Stimulated activated CD8-positive, alpha-beta memory T cell treated with anti-CD3 and anti-CD28 coated beads, Interleukin-4, amount 100 ng/mL, for 1 hour (primary cell): ENCODE results near the gene IL24.
"Not testable (repeated sequence)": the region's sequence is repeated elsewhere in the genome, so short reads cannot be mapped to it uniquely, and the experiment has no call there.

Experiments used
- DNase-seq, 2 donors: peaks; one replicate each; pipeline ENCODE4 v3.0.0-alpha.2; 2020; ENCODE audit warnings: low read depth in 2 of 2, low spot score in 1 of 2

Gene IL24, protein sequence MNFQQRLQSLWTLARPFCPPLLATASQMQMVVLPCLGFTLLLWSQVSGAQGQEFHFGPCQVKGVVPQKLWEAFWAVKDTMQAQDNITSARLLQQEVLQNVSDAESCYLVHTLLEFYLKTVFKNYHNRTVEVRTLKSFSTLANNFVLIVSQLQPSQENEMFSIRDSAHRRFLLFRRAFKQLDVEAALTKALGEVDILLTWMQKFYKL

DNA sequence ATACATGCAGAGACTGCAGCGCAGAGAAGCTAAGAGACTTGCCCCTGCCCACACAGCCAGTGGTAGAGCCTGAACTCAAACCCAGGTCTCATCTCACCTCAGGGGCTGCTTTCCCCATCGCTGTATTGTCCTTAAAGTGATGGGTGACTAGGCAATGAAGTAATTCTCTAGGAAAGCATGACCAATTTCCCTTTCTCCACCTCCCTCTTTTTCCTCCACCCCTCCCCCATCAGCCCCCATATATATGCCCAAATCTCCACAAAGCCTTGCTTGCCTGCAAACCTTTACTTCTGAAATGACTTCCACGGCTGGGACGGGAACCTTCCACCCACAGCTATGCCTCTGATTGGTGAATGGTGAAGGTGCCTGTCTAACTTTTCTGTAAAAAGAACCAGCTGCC is at the start of gene IL24:
Gene IL24, plus strand, starts transcription at position 269 of the 400 bp plus-strand sequence. CDS start 390 bp downstream, outside the sequence.
- DNase-seq: no peak

GRCh38 chr1:206847946-206848345 is 49.3 kb upstream of the IL24 start:
- DNase-seq: no peak

DNA sequence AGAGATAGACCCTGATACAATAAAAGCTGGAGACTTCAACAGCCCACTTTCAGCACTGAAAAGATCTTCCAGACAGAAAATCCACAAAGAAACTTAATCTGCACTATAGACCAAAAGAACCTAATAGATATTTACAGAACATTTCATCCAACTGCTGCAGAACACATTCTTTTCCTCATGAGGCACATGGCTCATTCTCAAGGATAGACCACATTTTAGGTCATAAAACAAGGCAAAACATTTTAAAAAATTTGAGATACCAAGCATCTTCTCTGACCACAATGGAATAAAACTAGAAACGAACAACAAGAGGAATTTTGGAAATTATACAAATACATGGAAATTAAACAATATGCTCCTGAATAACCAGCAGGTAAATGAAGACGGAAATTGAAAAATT is 46.8 kb upstream of the IL24 start:
- DNase-seq: no peak

DNA sequence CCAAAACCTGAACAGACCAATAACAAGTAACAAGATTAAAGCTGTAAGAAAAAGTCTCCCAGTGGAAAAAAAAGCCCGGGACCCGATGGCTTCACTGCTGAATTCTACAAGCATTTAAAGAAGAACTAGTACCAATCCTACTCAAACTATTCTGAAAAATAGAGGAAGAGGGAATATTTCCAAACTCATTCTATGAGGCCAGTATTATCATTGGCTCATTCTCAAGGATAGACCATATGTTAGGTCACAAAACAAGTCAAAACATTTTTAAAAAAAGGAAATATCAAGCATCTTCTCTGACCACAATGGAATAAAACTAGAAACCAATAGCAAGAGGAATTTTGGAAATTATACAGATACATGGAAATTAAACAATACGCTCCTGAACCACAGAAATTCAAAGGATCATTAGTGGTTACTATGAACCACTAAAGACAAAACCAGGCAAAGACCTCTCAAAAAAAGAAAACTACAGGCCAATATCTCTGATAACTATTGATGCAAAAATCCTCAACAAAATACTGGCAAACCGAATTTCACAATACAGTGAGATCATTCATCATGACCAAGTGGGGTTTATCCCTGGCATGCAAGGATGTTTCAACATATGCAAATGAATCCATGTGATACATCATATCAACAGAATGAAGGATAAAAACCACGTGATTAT is 45.8 kb upstream of the IL24 start:
- DNase-seq: no peak

GRCh38 chr1:206852662-206853061 is 44.6 kb upstream of the IL24 start:
- DNase-seq: not testable (repeated sequence)

GRCh38 chr1:206853696-206854095 is 43.5 kb upstream of the IL24 start:
- not testable (repeated sequence) for DNase-seq

- DNase-seq: no peak
Observed at GRCh38 chr1:206854401-206855129, 42.7 kb upstream of the IL24 start.

DNA sequence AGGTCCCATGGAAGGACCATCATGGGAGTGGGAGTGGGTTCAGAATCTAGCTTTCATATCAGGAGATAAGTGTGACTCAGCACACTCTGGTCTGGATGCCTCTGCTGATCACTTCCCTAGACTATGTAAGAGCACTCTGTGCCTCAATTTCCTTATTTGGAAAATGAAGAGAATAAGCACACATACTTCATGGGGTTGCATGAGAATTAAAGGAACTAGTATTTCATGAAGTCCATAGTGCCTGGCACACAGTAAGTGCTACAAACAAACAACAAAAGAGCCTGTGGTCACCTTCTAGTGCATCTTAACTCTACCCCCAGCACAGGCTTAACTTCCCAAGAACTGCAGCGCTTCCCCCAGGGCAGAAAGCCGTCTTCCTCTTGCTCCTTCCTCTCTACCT is 41.4 kb upstream of the IL24 start:
- DNase-seq: no peak

DNA sequence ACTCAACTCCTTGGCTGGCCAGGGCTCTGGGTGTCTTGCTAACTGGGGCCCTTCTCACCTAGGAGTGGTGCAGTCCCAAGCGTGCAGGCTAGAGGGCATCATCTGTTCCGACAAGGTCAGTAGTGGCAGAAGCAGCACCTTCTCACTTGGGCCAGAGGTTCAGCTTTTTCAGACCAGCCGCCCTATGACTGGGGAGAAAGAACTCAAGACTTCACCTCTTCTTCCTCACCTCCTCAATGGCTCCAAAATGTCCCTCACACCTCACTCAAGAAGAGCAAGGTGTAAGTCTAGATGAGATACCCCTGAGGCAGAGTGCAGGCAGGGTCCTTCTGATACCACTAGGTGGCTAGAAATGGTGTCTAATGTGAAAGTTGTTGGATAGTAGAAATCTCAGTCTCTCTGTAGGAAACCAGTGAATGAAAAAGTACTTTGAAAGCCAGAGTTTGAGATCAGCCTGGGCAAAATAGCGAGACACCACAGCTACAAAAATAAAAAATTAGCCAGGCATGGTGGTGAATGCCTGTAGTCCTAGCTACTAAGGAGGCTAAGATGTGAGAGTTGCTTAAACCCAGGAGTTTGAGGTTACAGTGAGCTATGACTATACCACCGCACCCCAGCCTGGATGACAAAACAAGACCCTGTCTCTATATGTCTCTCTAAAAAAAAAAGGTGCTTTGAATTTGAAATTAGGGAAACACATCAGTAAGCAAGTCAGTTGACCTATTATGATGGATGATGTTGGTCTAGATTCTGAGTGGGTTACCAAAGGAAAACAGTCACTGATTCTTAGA is 40.4 kb upstream of the IL24 start:
- no peak for DNase-seq

DNA sequence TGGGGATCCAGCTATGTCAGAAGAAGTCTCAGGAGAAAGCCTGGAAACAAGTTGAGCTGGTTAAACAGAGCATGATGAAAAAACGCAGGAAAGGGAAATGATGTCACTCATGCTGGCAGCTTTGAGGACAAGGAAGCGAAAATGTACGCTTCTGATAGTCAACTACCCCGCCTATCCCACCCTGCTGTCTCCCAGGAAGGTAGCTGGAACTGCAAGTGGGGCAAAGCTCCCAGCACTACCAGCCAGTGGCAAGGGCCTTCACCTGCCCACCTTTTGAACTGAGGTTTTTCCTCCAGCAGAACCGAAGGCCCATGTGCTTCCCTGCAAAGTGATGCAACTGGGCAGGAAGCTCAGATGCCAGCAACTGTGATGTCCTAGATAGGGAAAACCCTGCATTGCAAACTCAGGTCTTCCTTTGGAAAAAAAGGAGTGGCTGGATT is 38.1 kb upstream of the IL24 start:
- no peak for DNase-seq

- no peak for DNase-seq
Observed at GRCh38 chr1:206860165-206860564, 37.1 kb upstream of the IL24 start.

DNA sequence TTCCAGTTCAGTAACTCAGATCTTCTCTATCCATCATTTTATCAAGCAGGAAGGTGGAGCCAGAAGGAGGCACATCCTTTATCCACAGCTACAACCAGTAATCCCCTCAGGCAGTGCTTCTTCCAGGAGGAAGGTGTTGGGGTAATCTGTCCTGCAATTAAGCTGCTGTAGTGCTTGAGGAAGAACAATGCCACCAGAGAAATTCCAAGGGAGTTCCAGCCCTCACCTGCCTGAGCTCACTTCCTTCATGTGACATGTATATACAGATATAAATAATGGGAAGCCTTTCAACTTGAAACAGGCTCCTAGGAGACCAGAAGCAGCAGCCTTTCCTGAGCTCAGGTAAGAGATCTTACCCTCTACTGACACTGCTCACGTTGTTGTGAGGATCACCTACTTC is 34.0 kb upstream of the IL24 start:
- no peak for DNase-seq

- peak; percentile 78 to 79 for DNase-seq
Observed at GRCh38 chr1:206864939-206865671, 32.1 kb upstream of the IL24 start, which contains the start of gene IL20. Gene IL20 (plus strand): TSS chr1:206865623. CDS start chr1:206865853, 230 bp downstream.

GRCh38 chr1:206866062-206866461 is 31.2 kb upstream of the IL24 start:
- no peak for DNase-seq

DNA sequence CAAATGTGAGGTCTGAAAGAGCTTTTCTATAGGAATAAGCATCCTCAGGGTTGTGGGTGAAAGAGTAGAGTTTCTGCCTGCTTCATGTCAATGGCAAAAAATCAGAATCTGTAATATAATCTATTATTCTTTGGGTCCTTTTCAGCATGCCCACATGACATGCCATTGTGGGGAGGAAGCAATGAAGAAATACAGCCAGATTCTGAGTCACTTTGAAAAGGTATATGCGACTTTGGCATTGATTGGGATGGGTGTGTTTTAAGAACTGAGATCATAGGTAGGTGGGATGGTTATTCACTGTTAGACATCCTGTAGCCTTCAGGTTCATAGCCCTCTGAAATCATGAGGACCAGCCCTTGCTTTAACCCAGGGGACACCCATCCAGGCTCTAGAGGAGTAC is 30.0 kb upstream of the IL24 start:
- no peak for DNase-seq

DNA sequence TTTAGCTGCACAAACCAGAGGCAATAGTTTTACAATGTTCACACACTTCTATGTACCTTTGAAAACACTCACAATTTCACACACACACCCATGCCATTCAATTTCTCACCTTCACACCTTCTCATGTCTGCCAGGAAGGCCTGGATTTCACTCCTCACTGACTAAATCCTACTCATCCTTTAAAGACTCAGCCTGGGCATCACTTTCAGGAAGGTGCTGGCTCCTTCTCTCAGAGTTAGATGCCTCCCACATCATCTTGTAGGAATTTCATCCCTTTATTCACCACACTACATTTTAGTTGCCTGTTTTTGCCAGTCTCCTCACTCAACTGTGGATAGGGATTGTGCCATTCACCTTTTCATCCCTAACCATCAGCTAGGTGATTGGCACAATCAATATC is 29.5 kb upstream of the IL24 start:
- no peak for DNase-seq

DNA sequence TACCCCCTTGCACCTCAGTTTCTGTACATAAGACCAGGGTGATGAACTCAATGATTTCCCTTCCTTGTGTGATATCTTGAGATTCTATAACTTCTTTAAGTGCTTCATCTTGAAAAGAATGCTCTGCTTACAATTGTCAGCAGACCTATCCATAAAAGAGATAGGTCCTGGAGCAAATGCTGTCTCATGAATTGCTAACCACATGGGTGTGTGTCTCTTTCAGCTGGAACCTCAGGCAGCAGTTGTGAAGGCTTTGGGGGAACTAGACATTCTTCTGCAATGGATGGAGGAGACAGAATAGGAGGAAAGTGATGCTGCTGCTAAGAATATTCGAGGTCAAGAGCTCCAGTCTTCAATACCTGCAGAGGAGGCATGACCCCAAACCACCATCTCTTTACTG is 29.0 kb upstream of the IL24 start:
- DNase-seq: no peak

- no peak for DNase-seq
Observed at GRCh38 chr1:206872139-206872538, 25.1 kb upstream of the IL24 start.

DNA sequence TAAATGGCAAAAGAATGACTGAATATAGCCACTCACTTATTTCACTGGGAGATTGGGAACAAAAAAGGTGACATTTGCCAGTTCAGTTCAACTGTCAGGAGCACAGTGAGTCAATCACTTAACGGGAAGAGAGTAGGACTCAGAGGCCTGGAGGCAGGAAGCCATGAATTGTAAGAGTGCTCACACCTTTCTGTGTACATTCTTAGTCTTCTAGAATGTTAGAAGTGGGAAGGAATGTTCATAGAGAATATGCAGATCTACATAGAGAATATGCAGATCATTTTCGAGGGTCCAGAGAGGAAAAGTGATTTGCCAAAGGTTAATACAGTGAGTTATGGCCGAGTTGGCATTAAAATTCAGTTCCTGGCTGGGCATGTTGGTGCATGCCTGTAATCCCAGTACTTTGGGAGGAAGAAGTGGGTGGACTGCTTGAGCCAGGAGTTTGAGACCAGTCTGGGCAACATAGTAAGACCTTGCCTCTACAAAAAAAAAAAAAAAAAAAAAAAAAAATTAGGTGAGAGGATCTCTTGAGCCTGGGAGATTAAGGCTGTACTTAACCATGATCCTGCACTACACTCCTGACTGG is 23.5 kb upstream of the IL24 start:
- no peak for DNase-seq

DNA sequence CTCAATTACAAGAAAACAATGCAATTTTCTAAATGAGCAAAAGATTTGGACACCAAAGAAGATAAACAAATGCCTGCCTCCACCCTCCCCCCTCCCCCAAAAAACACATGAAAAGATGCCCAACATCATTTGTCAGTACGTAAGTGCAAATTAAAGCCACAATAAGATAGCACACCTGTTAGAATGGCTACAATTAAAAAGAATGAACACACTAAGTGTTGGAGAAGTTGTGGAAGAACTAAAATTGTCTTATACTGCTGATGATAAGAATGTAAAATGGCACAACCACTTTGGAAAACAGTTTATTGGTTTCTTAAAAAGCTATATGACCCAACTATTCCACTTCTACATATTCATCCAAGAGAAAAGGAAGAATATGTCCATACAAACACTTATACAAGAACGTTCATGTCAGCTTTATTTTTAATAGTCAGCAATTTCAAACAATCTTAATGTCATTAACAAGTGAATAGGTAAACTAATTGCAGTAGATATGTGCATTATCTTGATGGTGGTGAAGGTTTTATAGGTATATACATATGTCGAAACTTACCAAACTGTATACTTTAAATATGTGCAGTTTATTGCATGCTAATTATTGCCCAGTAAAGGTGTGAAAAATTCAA is 21.4 kb upstream of the IL24 start:
- no peak for DNase-seq
